HCT116 (cell line): ENCODE measurements around the gene FAM53A.

Experiments used
- CTCF ChIP-seq, 3 experiments: fragments of 200-600 bp in 1 of 3; sonication (generic) in 1 of 3; IDR thresholded peaks in 2 of 3; conservative IDR thresholded peaks in 1 of 3; 2 replicates each; pipeline ENCODE4 v1.5.1; 2012 to 2017; ENCODE audit warnings: low read depth in 2 of 3, low read length in 2 of 3, antibody characterized with exemption in 1 of 3, borderline replicate concordance in 1 of 3, control low read depth in 1 of 3, mild to moderate bottlenecking in 1 of 3, mixed read lengths in 1 of 3, mixed run types in 1 of 3, moderate library complexity in 1 of 3; ENCODE audit not compliant: insufficient read depth in 1 of 3
- EZH2 ChIP-seq: fragments of 200-600 bp; sonication (generic); IDR thresholded peaks from 2 replicates; pipeline ENCODE4 v1.6.1; 2017; ENCODE audit warnings: antibody characterized with exemption, mixed run types
- EZH2phosphoT487 ChIP-seq: fragments of 200-600 bp; IDR thresholded peaks from 2 replicates; pipeline ENCODE4 v1.6.1; 2018; ENCODE audit warnings: antibody characterized with exemption, borderline replicate concordance
- MAX ChIP-seq: IDR thresholded peaks from 2 replicates; pipeline ENCODE4 v1.6.1; 2012
- POLR2A ChIP-seq: IDR thresholded peaks from 2 replicates; pipeline ENCODE4 v1.7.0; 2011; ENCODE audit warnings: borderline replicate concordance; ENCODE audit not compliant: insufficient read depth, insufficient read length; ENCODE audit errors: extremely low read depth
- POLR2AphosphoS5 ChIP-seq: IDR thresholded peaks from 2 replicates; pipeline ENCODE4 v1.6.1; 2011; ENCODE audit warnings: mild to moderate bottlenecking, low read depth, low read length, moderate library complexity
- SRF ChIP-seq: IDR thresholded peaks from 2 replicates; pipeline ENCODE4 v1.6.1; 2012; ENCODE audit warnings: low read depth
- YY1 ChIP-seq: IDR thresholded peaks from 2 replicates; pipeline ENCODE4 v1.6.1; 2011; ENCODE audit warnings: low read length, low read depth, moderate library complexity, mild to moderate bottlenecking; ENCODE audit not compliant: insufficient replicate concordance; ENCODE audit errors: extremely low read depth
- ZBTB33 ChIP-seq: IDR thresholded peaks from 2 replicates; pipeline ENCODE4 v1.6.1; 2011; ENCODE audit warnings: mild to moderate bottlenecking, low read length, moderate library complexity; ENCODE audit not compliant: insufficient replicate concordance; ENCODE audit errors: extremely low read depth

- TF ChIP-seq SRF (no peak), CTCF (IDR thresholded peaks at IDR 0.05 in 2 of 3, conservative IDR thresholded peaks at IDR 0.05 in 1 of 3; ENCODE audit: borderline replicate concordance in 1 of 3, insufficient read depth in 1 of 3, low read depth in 2 of 3, low read length in 2 of 3) (no peak), EZH2phosphoT487 (no peak), MAX (no peak), EZH2 (no peak), YY1 (no peak), POLR2AphosphoS5 (no peak), POLR2A (no peak), ZBTB33 (no peak)
Measured at GRCh38 chr4:1711571-1712215, 27.6 kb upstream of the FAM53A start.
